HG02571 (cell line): ENCODE measurements around the gene GLDC.

Experiments
- ATAC-seq: cut with Tn5 transposase; IDR thresholded peaks from one replicate; pipeline ENCODE4 v1.9.1; 2021; ENCODE audit warnings: mild to moderate bottlenecking, moderate library complexity; ENCODE audit not compliant: unreplicated experiment

GLDC gene

DNA sequence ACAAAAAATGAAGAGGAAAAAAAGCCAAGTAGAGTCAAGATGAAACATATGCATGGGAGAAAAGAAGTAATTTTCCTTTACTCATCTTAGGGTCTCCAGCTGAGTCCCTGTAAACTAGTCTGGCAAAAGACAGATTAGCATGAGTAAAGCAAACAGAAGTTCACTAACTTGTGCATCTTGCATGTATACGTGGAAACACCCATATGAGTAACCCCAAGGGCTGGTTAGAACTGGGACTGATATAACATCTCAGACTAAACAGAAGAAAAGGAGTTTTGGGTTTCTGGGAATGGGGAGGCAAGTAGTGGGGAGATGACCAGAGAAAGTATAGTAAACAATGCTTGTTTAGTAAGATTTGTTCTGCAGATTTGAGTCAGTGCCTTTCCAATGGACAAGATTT is 20.1 kb upstream of the GLDC start:
- no peak for ATAC-seq

DNA sequence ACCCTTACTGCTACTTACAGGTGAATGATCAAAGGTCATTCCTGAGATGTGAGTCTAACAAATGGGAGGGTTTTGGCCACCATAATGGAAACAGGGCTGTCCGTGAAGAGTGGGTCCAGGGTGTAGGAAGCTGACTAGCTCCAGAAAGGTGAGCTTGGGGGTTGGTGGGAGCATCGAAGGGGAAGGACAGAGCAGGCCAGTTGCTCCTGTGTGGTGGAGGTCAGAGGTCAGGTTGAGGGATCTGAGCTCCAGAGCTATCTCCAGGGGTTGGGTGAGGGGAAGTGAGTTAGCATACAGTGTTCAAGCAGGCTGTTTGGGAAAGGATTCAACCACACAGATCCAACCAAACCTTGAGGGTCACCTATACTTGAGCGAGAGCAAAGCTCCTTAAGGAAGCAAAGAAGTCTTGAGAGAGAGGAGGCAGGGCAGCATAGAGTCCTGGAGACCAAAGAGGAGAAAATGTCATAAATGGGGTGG is 18.7 kb upstream of the GLDC start:
- ATAC-seq: no peak

DNA sequence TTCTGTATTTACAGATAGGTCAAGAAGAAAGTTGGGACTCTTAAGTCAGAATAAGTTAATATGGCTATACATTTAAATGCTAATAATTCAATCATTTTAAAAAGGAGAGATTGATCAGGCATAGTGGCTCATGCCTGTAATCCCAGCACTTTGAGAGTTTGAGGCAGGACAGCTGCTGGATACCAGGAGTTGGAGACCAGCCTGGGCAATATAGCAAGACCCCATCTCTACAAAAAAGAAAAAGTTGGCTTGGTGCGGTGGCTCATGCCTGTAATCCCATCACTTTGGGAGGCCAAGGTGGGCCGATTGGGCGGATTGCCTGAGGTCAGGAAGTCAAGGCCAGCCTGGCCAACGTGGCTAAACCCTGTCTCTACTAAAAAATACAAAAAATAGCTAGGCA is 15.0 kb upstream of the GLDC start:
- ATAC-seq: no peak

DNA sequence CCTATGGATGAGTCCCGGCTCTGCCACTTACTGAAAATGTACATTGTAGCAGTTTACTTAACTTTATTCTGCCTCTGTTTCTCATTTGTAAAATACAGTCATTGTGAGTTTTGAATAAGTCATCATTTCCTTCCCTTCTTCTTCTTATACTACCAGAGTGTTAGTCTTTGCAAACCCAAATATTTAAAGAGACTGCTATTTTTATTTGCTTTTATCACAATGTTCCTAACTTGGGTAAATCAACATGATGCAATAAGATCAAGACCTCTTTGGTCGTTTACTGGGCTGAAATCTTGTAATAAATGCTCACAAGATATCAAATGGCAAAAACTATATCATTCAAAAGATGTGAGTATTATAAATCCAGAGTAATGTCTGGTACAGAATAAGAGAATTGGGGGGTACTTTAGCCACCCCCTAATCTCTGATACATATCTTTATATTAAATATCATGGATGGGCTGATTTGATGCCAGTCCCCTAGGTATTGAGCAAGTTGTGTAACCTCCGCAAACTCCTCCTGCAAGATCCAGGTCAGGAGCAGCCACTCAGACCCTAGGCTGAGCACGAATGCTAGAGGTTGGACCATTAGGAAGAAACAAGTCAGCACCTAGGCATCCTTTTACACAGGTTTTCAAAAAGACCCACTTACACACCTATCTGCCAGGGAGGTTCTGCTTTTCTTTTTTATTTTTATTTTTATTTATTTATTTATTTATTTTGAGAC is 13.3 kb upstream of the GLDC start:
- ATAC-seq: no peak

DNA sequence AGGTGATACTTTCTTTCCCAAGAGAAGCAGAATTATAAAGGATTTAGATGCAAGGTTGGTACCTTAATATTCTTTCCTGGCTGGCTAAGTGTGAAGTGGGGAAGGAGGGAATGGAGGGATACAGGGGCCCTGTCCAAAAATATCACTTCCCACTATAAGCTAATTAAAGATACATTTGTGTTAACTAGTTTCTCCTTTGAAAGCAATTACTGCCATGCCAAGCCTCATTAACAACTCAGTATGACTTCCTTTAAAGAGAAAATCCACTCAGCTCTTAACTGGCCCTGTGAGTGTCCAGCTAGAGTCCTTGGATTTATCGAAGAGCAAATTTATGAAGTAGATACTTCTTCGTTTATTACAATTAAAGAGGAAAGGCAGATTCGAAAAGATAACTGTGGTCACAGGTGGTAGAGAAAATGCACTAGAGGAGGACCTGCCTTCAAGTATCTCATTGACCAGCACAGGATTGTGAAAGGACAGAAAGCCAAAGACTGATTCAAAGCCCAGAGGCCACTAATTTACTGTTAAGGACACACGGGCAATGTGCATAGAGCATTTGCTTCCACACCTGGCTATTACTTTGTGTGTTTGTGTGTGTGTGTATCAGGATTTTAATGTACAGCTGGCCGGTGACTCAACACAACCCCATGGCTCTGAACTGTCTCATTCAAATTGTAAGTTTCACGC is 11.2 kb upstream of the GLDC start:
- no peak for ATAC-seq

DNA sequence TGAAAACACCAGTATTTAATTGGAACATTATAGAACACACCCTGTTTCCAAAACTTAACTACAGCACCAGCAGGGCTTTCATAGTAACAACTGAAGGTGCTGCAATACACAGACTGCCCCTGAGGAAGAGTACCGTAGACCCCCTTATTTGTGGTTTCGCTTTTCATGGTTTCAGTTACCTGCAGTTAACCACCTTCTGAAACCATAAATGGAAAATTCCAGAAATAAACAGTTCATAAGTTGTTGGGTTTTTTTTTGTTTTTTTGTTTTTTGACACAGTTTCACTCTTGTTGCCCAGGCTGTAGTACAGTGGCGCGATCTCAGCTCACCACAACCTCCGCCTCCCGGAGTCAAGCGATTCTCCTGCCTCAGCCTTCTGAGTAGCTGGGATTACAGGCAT is 9.5 kb upstream of the GLDC start:
- ATAC-seq: peak; percentile 91

DNA sequence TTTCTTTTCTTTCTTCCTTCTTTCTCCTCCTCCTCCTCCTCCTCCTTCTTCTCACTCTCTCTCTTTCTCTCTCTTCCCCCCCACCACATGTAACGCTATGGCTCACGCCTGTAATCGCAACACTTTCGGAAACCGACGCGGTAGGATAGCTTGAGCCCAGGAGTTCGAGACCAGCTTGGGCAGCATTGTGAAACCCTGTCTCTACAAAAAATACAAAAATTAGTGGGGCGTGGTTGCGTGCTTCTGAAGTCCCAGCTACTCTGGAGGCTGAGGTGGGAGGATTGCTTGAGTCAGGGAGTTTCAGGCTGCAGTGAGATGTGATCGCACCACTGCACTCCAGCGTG is 736 bp upstream of the GLDC start:
- ATAC-seq: no peak

DNA sequence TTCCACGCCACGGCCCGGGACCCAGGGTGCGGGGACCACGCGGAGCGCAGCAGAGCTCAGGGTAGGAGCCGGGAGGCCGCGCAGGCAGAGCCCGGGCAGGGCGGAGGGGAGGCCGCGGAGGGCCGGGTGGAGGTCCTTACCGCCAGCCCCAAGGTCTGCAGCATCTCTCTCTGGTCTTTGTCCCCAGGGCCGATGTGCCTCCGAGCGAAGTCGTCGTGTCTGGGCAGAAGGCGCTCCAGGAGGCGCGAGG is 499 bp downstream of the GLDC start:
- peak; percentile 25 for ATAC-seq

DNA sequence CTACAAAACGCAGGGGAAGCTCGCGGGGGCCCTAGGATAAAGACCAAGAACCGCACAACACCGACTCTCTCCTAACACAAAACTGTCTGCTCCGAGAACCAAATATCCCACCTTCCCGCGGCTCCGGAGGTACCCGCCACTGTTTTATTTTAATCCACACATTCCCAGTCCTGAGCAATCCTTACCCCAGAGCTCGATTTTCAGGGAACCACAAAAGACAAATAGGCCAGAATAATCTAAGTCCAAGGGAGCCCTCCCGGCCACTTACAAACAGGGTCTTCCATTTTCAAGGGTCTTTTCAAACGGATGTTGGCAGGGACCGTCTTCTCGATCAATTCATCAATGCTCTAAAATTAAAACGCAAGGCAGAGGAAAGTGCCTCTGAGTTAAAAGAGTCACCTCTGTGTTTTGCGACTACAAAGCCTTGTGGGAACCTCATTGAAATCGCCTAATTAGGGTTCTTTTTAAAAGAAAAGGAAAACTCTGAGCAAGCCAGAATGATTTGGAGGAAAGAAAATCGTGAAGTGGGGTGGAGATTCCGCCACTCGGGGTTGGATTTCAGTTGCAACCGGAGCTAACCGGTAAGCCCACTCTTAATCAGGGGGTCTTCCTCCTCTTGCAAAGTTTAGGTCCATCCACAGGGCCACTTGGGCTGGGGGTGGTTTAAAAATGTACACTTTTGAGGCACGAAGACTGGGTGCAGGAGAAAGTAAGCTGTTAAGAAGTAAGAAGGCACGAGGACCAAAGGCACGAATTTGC is 1.0 kb downstream of the GLDC start:
- ATAC-seq: no peak

DNA sequence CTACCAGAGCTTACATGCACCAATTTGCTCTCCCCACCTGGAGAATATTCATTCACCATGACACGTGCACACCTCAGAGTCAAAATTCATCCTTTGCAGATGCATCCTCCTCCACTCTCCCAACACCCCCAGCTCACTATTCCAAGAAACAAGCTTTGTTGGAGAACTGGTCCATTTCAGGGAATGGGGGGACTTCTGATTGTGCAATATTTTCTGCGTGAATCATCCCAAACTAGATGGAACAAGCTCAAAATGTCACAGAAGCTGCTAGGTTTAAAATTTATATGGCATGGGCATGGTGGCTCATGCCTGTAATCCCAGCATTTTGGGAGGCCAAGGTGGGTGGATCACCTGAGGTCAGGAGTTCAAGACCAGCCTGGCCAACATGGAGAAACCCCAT is 3.6 kb downstream of the GLDC start:
- ATAC-seq: no peak

DNA sequence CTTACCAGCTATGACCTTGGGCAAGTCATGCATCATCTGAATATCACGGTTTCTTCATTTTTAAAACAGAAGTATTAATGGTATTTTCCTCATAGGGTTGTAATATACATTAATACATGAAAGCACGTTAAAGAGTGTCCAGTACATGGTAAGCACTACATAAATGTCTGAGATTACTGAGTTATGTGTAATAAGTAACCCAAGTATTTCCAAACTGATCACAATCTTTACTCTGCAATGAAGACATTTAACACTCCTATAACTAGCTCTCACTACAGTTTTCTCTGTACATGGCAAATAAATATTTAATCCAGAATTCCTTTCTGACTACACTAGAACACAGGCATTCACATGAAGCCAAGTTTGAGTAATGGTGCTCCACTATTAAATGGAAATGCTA is 4.0 kb downstream of the GLDC start:
- no peak for ATAC-seq

DNA sequence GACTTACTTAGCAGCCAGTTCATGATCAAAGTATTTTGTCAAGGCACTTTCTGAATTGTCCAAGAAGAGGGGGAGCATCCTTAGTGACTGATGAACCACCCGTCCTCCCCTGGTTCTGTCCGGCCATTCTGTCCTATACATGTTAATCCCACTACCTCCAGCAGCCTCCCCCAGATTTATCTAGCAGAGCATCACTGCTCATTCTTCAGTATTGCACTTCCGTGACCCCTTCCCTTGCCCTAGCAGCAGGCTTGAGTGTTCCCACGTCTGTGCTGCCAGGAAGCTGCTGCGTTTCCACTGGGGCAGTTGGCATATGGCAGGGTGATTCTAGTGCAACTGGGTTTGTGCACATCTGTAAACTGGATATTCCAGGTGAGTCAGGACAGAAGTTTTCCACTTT is 4.5 kb downstream of the GLDC start:
- ATAC-seq: no peak

DNA sequence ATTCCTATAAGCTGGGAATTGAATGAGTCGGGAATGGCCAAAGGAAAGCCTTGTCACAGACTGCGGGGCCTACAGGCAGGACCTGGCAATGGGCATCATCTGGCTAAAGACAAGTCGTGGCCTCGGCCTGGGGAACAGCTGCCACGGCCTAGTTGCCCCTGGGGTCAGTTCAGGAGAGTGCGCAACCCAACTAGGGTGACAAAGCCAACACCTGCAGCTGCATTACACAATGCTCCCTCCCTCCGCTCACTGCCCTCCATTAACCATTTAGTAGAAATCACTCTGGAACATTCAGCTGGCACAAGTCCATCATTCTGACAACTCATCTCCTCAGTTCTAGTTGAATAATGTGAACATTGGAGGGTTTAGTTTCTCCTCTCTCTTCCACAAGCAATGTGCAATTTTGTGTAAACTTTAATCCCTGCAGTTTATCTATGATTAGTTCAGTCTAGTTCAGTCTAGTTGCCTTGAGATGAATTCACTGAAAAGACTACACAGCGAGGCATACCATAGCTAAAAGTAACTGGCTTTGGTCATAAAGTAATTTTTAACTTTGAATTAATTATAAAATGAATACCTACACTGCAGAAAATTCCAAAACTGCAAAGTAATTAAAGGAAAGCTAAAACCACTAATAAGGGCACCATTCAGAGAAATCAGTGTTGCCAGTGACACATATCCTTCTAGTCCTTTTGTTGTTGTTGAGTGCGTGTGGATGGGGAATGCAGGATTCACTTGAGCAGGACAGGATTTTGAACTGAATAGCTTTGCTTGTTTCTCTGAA is 5.1 kb downstream of the GLDC start:
- ATAC-seq: no peak

DNA sequence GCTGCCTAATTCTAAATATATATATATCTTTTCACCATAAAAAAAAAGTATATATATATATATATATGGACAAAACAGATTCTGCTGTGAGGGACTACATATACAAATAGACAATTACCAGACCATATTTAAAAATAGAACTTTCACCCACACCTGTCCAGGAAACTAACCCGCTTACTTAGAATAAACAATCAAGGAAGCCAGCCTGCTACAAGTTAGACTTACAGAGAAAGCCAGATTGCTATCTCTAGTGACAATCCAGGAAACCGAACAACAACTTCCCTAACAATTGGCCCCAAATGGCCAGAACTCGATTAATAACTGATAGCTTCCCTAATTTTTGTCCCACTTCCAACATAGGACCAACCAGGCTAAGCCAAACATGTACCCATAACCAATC is 5.9 kb downstream of the GLDC start:
- ATAC-seq: no peak

DNA sequence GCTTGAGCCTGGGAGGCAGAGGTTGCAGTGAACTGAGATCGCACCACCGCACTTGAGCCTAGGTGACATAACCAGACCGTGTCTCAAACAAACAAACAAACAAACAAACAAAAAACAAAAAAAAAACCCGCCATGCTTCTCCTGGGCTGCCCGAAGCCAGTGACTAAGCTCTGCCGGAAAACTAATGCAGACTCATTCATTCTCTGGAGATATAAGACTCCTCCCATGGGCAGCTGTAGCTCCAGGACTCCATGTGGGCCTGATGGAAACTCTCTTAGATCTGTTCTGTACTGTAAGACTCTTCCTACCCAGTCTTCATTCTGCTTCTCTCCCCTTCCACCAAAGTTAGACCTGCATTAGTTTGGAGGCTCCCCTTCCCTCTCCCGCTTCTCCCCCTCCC is 11.1 kb downstream of the GLDC start:
- ATAC-seq: no peak

DNA sequence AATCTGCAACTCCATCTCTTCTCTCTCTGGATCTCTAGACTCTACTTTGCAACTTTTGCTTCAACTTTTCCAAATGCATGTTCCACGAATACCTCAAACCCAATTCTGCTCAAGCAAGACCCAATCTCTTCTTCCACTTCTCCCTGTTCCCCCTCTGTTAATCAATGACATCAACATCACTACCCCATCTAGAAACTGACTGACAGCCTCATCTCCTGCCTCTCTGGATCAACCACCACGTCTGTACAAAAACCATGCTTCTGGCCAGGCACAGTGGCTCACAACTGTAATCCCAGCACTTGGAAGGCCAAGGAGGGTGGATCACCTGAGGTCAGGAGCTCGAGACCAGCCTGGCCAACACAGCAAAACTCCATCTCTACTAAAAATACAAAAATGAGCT is 12.2 kb downstream of the GLDC start:
- ATAC-seq: no peak

DNA sequence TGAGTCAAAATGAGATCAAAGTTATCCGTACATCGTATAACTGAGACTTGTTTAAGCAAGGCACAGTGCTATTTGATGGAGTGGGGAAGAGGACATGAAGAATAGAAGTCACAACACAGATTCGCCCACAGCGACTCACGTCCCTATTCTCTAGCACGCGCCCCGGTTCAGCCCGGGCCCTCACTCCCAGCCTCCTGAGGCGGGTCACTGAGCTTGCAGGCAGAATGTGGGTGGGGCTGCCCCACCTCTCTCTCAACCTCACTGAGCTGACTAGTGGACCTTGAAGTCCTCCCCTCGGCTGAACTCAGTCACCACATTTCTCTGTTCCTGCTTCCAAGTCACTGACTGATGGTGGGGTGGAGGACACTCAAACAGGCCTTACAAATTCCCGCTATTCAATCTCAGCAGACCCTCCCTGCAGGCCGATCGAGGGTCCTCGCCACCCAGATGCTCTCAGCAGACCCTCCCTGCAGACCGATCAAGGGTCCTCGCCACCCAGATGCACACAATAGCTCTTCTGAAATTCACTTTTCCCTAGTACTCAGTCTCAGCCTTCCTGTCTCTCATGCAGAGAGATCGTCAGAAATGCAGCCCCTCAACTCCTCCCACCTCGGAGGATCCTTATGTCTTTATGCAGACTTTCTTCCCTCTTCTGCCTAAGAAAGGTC is 12.9 kb downstream of the GLDC start:
- ATAC-seq: peak; percentile 92

DNA sequence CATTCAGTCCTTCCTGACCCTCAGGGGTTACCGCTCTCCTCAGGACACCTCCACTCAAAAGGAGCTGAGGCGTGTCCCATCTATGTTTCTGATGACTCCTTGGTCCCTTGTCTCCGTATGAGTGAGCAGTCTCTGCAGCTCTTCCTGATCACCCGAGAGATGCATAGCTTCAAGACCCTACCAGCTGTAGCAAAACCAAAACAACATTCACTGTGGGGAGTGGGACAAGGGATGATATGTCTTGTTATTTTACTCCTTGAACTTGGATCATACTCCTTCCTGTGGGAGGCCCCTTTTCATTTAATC is 14.4 kb downstream of the GLDC start:
- ATAC-seq: peak; percentile 15

DNA sequence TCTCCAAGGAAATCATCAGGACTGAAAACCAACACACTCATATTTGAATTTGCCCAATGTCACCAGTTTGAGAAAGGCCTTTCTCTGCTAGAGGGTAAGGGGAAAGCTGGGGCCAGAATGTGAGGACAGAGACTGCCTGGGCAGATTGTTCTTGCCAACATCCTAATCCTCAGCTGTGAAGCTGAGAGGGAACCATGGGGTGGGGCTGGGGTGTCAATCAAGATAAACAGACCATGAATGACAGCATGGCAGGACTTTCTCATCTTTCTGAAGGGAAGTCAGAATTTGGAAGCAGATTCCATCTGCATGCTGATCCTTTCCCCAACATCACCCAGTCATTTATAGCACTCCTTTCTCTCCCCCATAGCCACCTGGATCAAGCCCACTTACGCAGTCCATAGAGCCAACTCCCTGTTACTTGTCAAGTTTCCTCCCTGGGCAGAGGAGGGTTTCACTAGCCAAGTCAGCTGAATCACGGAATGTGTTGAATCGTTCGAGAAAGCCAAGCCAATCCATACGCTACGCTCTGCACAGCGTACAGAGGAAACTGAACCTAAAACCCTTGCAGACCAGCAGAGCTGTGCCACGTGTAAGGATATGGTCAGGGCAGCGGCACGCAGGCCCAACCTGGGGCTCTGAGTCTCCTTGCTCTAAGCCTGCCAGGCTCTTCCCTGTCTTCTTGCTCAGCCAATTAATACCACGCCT is 14.9 kb downstream of the GLDC start:
- ATAC-seq: peak; percentile 46

DNA sequence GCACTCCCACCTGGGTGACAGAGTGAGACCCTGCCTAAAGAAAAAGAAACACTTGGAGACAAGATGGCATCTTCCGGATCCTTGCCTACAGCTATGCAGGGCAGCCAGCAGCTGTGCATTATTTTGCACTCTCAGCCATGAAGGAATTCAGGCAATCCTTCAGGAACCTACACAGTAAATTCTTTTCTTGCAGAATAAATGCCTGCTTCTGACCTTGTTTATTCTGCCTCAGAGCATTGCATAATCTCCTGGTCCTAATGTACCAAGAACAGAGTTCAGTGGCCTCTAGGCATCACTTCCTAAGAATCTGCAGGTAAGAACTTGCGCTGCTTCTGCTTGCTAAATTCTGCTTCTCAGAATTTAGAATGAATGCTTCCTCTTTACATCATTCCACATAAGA is 16.8 kb downstream of the GLDC start:
- no peak for ATAC-seq

DNA sequence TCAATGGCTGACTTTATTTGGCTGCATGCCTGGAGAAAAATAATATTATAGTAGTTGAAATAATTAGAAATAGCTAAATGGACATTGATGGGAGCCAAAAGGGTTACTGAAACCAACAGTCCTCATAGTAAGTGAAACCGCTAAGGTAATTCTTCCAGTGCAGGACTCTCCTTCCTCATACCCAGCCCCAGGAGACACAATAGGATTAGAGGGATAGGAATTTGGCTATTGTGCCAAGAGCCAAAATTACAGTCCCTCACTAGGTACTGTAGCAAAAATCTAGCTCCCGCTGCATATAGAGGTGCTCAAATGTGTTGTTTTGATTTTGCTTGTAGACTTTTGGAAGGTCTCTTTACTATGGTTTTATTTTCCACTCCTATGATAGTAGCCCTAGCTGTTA is 20.2 kb downstream of the GLDC start:
- no peak for ATAC-seq
